GM18867 (cell line): Measurements from ENCODE around the gene CIZ1.
"Not testable (repeated sequence)": the region's sequence is repeated elsewhere in the genome, so short reads cannot be mapped to it uniquely, and the experiment has no call there.

Experiments used
- ATAC-seq: cut with Tn5 transposase; IDR thresholded peaks from one replicate; pipeline ENCODE4 v1.9.1; 2021; ENCODE audit warnings: mild to moderate bottlenecking, moderate library complexity; ENCODE audit not compliant: unreplicated experiment

Gene CIZ1

DNA sequence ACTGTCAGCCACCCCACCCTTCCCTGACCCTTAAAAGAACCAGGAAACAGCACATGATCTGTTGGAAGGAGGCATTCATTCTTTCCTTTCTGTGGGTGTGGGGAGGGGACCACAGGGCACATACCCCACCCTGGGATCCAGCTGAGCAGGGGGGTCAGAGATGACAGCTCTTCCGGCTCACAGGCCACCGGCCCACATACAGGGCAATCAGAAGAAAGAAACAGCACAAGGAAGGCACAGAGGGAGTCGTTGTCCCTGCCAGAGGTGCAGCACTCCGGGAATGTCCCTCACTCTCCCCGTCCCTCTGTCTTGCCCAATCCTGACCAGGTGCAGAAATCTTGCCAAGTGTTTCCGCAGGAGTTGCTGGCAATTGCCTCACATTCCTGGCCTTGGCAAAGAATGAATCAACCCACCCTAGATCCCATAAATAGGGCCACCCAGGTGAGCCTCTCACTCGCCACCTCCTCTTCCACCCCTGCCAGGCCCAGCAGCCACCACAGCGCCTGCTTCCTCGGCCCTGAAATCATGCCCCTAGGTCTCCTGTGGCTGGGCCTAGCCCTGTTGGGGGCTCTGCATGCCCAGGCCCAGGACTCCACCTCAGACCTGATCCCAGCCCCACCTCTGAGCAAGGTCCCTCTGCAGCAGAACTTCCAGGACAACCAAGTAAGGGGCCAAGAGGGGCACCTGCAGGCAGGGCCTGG lies 42.2 kb downstream of the CIZ1 start, which contains the start of gene LCN2:
TSS of gene LCN2 (plus strand) at position 453 of the 701 bp plus-strand sequence. CDS start at position 526, 73 bp downstream.
- ATAC-seq, result no peak

DNA sequence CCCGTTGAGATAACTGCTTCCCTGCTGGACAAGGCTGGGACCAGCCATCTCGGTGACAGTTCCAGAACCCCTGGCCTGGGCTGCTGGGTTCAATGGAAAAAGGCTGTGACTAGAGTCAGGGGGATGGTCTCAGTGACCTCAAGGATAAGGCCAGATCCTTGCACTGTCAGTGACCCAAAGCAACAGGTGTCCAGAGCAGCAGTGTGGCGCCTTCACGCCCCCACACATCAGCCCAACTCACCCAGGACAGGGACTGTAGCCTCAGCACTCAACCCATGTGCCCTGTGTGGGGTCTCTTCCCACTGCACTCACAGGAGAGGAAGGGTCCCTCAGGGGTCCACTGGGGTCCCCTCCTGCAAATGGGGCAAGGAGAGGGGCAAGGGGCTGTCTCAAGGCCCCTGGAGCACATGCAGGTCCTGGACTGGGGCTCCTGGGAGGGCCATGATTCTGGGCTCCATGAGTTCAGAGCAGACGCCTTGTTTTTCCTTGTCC lies 42.8 kb downstream of the CIZ1 start:
- no peak for ATAC-seq

DNA sequence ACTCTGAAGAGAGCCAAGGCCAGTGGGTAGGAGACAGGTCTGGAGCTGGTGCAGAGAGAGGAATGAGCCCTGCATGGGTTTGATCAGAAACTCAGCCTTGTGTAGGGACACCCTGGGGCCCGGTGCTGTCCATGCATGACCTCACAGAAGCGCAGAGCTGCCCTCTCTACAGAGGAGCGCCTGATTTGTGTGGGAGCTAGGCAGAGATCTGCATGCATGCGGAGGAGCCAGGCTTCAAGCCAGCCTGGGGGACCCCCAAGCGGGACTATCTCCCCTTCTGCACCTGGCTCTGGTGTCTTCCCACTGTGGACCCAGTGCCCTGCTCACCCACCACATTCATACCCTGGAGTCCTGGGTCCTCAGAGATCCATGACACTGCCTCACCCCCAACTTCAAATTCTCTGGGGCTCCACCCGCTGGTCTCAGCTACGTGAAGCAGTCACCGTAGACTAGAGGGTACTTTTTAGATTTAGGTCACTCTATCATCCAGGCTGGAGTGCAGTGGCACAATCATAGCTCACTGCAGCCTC lies 44.7 kb downstream of the CIZ1 start:
- ATAC-seq, result no peak

DNA sequence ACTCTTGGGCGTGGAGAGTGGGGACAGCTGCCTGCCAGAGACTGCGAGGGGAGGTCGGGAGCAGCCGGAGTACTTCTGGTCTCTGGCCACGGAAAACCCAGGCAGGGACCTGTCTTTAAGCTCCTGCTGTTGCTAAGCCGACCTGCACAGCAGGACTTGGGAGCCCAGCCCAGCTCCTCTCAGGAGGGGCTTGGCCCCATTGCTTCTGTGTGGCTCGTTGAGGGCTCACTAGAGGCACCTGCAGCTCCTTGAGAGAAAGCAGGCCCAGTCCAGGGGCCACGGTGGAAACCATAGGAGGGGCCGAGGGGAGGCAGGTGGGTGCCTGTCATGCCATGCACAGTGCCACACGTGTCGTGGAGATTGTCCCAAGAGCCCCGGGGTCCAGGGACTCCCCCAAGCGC lies 45.4 kb downstream of the CIZ1 start:
- no peak for ATAC-seq

DNA sequence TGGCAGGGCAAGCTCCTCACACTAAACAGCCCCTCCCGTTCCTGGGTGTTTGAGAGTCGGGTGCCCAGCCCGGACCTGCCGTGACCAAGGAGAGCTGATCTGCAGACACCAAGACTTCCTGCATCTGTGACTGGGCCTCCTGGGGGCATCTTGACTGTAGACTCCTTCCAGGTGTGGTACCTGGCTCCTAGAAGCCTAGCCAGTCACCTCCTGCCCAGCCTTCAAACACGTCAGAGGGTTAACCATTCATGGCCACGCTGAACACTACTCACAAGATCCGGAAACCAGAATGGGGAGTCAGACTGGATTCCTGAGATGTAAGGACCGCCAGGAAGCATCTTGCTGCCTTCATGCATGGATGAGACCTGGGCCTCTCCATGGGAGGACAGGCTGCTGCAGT lies 45.8 kb downstream of the CIZ1 start:
- no peak for ATAC-seq

DNA sequence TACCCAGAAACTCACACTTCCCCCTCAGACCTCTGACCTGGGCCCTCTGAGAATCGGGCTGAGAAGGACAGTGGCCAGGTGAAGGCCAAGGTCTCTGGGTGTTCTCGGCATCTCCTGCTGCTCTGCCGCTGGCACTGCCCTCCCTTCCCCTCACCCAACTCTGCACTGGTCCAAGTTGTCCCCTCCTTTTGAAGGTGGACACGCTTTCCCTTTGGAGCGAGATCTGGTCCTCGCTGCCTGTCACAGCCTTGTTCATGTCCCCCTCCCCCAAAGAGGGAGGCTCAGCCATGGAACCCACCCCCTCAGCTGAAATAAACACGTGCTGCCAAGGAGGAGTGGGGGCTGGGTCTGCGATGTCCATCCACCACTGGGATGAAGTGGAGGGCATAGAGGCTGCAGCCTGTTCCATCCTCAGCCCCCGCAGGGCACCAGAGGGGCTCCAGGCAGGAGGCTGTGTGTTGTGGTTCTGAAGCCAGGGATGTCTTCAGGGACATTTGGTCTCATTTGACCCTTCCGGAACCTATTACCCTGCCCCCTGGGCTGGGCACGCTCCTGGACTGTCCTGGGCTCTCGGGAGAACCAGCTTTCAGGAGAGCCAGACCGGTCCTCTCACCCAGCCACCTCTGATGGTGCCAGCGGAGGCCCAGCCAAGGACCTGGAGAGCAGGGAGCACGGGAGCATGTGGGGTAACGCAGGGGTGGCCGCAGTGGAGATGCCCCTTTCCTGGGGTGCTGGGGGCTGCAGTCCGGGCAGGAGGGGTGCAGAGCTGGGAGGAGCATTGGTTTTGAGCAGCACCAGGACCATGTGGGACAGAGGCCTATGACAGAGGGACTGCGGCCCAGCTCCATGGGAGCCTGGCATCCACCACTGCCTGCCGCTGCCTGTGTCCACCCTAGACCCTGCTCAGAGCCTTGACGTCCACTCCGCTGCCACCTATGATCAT lies 46.9 kb downstream of the CIZ1 start:
- no peak for ATAC-seq

DNA sequence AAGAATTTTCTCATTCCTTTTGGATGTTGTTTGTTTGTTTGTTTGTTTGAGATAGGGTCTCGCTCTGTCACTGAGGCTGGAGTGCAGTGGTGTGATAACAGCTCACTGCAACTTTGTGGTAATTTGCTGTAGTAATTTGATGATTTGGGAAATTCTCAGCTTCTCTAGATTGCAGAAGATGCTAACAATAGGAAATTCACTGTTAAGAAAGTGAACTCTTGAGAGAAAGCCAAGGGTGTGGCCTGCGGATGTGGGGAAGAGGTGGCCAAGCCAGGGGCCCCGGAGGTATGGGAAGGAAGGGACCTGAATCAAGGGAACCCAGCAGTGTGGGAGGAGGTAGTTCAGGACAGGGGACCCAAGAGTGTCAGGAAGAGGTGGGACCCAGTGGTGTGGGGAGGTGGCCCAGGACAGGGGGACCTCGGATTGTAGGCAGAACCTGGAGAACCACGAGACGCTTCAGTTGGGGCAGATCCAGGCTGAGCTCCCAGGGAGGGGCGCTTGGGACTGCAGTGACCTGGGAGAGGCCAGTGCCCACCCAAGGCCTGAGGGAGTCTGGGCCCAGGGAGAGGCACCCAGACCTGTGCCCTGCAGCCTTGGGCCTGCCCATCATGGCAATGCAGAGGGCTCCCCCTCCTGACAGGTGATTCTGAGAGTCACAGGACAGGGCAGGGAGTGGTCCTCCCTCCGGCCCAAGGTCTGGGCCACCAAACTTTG lies 47.7 kb downstream of the CIZ1 start:
- no peak for ATAC-seq

DNA sequence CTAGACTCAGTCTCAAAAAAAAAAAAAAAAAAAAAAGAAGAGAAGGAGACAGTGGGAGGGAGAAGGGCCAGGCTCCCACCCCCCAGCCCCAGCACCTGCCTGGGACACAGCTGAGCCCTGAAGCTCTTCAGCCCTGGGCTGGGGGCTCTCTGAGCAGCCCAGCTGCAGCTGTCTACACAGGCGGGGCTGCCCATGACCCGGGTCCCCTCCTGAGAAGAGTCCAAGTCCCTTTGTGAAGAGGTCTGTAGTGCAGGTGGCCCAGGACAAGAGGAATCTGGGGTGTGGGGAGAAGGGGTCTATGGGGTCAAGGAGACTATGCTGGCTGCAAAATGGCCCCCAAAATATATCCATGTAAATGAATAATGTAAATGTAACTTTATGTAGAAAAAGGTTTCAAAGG lies 48.8 kb downstream of the CIZ1 start:
- no peak for ATAC-seq

DNA sequence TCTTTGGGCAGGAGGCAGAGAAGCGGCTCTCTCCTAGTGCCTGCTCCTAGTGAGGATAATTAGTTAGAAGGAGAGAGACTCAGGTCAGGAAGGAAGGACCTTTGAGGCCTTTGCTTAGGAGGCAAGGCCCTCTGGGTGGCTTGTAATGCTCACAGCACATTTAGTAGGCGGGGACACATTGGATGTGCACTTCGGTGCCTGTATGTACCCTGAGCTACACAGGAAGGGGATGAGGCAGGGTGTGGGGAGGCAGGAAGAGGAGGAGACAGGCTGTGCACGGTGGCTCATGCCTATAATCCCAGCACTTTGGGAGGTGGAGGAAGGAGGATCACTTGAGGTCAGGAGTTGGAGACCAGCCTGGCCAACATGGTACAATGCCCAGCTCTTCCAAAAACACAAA lies 49.3 kb downstream of the CIZ1 start:
- ATAC-seq, result no peak

DNA sequence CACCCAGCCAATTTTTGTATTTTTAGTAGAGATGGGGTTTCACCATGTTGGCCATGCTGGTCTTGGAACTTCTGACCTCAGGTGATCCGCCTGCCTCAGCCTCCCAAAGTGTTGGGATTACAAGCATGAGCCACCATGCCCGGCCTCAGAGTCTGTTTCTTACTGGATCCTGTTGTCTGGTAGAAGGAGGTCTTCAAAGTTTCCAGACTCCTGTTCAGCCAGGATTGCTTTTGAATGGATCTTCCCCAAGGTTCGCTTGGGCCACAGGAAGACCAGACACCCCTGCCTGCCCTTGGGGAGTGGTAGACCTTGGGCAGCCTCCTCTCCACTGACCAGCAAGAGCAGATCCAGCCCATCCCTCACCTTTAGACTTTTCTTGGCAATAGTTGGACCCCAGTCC lies 49.8 kb downstream of the CIZ1 start:
- ATAC-seq, result no peak

DNA sequence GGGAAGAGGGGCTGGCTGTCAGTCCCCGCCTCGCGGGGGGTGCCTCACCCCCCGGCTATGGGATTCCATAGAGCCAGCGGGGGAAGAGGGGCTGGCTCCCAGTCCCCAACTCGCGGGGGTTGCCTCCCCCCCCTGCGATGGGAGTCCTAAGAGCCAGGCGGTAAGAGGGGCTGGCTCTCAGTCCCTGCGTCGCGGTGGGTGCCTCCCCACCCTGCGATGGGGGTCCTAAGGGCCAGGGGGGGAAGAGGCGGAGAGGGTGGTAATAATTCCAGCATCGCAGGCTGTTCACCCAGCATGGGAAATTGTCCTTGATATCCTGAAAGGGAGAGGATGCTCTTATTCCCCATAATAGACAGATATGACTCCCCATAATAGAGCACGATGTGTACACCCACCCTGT lies 51.8 kb downstream of the CIZ1 start:
- ATAC-seq, result no peak

DNA sequence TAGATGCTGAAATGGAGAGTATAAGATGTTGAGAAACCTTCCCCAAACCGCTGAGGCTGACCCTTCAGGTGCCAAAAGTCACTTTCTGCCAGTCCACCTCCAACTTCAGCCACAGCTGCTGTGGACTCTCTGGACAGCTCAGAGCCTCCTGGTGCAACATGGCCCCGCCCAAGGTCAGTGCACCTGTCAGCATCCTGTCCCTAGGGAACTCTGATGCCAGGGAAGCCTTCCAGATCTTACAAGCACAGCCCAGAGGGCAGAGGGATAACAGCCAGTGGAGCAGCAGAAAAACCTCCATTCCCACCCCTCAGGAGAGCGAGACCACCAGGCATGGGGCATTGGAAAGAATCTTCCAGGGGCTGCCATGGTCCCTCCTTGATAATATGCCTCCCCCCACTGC lies 53.4 kb downstream of the CIZ1 start:
- no peak for ATAC-seq

DNA sequence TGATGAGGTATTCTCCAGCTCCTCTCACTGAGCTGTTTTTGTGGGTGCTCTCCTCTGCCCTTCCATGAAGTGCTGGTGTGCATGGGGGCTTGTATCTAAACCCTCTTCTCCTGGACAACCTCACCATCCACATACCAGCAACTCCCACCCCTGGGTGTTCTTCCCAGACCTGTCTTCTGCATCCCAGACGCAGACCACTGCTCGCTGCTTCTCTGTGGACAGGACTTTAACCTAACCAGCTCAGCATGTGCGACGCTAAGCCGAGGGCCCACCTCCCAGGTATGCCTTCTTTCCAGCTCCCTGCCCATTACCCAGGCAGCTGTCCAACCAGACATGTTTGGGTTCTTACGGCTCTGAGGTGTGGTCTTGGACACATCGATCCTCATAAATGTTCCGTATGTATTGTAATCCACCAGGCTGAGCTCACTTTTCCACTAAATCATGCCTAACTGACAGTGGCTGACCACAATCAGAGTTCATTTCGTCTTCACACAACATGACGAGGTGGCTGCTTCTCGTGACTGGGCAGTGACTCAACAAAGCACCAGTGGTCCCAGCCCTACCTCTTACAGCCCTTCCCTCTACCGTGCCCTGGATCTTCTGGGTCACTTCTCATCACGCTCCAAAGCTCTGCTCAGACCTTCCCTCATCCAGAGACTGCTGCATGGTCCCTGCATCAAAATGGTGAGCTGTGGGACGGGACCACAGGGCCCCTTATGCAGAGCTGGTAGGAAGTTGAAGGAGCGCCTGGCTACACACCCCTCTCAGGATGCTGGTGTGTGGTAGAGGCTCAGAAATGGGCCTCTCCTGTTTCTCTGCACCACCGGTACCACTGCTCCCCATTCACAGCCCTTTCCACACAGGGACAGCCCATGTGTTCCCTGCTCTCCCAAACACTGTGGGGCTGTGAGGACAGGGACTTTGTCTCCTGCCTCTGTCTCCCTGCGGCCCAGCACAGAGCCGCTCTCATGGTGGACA lies 54.3 kb downstream of the CIZ1 start:
- no peak for ATAC-seq

DNA sequence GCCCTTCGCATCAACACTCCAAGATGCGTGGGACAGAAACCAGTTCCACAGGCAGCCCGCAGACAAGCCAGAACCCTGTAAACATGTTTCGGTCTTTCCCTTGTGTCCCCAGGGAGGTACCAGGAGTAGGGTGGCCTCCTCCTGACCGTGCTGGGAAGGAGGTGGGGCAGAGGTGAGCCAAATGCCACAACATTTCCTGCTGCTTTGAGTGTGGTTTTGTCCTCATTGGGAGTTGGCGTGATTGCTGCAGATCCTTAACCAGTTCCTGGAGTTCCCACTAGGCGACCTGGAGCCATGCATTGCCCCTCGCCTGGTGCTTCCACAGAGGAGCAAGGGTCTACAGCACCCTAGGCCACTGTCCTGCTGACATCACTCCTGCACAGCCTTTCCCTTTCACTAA lies 55.8 kb downstream of the CIZ1 start:
- ATAC-seq, result not testable (repeated sequence)

DNA sequence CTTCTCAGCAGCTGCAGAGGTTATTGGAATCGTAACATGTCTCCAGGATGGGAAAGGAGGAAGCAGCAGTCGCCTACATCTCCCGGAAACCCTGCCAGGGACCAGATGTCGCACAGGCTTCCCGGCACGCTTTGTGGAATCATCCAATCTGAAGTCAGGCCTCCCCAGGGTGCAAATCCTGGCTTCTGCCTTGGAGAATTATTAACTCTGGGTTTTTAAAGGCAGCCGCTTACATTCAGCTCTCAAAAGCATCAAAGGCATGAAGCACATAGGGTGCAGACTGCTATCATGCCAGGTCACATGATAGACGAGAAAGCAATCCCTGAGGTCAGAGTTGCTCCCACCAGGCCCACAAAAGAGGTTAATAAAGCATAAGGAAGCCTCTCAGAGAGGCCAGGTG lies 59.2 kb downstream of the CIZ1 start:
- not testable (repeated sequence) for ATAC-seq

DNA sequence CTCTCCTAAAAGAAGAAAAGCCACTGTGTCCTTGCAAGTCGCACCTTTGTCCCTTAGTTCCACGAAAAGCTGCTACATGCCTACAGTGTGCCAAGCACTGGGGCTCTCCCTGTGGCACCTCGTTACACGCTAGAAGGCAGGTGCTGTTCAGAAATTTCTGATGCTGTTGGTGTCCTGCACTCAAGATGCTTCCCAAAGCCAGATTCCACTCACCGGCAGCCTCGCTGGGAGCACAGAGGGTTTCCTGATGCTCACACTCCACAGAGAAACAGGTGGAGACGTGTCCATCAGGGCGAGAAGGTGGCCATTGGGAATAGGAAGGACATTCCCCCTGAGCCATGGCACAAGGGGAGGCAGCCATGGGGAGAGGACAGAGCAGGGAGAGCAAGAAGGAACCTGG lies 60.0 kb downstream of the CIZ1 start:
- ATAC-seq, result not testable (repeated sequence)

DNA sequence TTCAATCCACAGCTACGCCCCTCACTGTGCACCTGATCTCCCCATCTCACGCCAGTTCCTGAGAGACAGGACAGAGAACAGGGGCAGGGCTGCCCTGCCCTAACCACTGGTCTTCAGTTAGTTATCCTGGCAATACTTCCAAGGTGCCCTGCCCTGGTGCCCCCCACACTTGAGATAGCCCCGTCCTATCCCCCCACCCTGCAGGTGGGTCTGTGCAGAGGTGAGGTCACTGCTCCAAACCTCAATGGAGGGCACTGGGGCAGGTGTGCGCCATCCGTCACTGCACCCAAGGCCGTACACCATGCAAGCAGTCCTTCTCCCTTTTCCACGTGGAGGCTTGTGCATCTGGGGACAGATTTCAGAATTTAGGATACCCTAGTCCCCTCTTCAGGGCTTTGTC lies 60.7 kb downstream of the CIZ1 start:
- not testable (repeated sequence) for ATAC-seq

DNA sequence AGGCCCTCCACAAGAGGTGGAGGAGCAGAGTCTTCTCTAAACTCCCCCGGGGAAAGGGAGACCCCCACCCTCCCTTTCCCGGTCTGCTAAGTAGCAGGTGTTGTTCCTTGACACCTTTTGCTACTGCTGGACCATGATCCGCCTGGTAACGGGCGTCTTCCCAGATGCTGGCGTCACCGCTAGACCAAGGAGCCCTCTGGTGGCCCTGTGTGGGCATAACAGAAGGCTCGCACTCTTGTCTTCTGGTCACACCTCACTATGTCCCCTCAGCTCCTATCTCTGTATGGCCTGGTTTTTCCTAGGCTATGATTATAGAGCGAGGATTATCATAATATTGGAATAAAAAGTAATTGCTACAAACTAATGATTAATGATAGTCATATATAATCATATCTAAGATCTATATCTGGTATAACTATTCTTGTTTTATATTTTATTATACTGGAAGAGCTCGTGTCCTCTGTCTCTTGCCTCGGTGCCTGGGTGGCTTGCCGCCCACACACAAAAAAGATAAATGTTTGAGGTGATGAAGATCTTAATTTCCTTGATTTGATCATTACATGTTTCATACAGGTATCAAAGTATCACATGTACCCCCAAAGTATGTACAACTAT lies 61.3 kb downstream of the CIZ1 start:
- not testable (repeated sequence) for ATAC-seq

DNA sequence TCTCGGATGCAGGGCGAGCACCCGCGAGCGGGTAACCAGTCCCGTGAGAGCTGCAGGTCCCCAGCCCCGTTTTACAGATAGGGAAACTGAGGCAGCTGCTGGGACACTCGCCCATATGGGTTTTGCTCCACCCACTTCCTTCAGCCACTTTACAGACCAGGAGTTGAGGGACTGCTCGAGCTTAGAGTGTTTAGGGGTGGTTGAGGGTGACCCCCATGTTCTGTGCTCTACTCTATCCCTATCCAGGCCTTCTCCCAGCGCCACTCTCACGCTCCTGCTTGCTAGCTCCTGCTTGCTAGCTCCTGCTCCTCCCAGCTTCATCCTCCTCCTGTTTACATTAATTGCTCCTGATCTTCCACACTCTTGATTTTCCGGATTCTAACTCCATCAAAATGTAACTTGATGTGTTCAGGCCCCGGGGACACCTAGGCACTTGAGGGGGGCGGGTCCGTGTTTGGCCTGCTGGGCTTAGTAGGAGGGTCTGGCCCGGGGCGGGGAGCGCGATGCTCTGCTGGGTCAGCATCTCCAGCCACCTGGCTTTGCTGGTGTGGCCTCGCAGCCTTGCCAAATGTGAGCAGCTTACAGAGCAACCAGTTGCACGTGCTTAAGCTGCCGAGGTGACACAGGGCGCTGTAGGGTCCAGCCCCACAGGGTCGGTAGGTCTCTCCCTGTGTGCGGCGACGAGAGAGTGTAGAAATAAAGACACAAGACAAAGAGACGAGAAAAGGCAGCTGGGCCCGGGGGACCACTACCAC lies 62.4 kb downstream of the CIZ1 start:
- no peak for ATAC-seq
